Panc1 (cell line): Measurements from ENCODE around the gene IRGQ. TPM values are rescaled to one million over a fixed set of nuclear protein-coding genes. Genes with fewer than 3 reads are reported as not detected.
A peak's percentile ranks its signal among the peaks of the same experiment; 100 is the strongest.

Experiments used
- ATAC-seq: fragments of 200-7000 bp; cut with Tn5 transposase; 2 replicates; pipeline ENCODE4 v1.9.1; 2020; ENCODE audit warnings: mild to moderate bottlenecking, moderate library complexity
- BruUV-seq: library from RNA; stranded (reverse); fragments of 400-500 nt; replicated peaks from 2 replicates; lab custom pipeline; 2021; lab: Mats Ljungman, UMichigan
- CTCF ChIA-PET: fragments of 300-600 bp; sonication (Branson Sonifier 250); formaldehyde crosslinking; loops from one replicate; lab custom pipeline; 2022; ENCODE audit warnings: antibody characterized with exemption; lab: Charles Lee
- POLR2A ChIA-PET: fragments of 300-600 bp; sonication (Branson Sonifier 250); formaldehyde crosslinking; loops from one replicate; lab custom pipeline; 2022; ENCODE audit warnings: antibody characterized with exemption; lab: Charles Lee
- DNase-seq: peaks from one replicate; pipeline ENCODE4 v3.0.0-alpha.2; 2010; ENCODE audit warnings: low read depth, low spot score
- H3K27ac ChIP-seq: 2 replicates; pipeline ENCODE4 v1.5.1; 2011; ENCODE audit warnings: mild to moderate bottlenecking, low read length, inconsistent platforms
- H3K27me3 ChIP-seq: fragments of 200-500 bp; sonication (Bioruptor generic); 2 replicates; pipeline ENCODE4 v1.6.0; 2014; ENCODE audit warnings: low read length, inconsistent platforms; ENCODE audit not compliant: control insufficient read depth, insufficient read depth
- H3K36me3 ChIP-seq: fragments of 200-500 bp; sonication (Bioruptor generic); 2 replicates; pipeline ENCODE4 v1.5.1; 2014; ENCODE audit warnings: inconsistent platforms, mild to moderate bottlenecking, low read length, moderate library complexity; ENCODE audit not compliant: control insufficient read depth, insufficient read depth
- H3K4me1 ChIP-seq: 2 replicates; pipeline ENCODE4 v1.5.1; 2011; ENCODE audit warnings: inconsistent platforms, mild to moderate bottlenecking, low read length, moderate library complexity; ENCODE audit not compliant: control insufficient read depth, insufficient read depth
- H3K4me3 ChIP-seq, 2 experiments: 2 replicates each; pipeline ENCODE4 v1.5.1; 2011 to 2012; ENCODE audit warnings: low read depth in 2 of 2, low read length in 2 of 2, mild to moderate bottlenecking in 2 of 2, inconsistent platforms in 1 of 2, moderate library complexity in 1 of 2
- H3K9me3 ChIP-seq: fragments of 200-500 bp; sonication (Bioruptor generic); 2 replicates; pipeline ENCODE4 v1.5.1; 2014; ENCODE audit warnings: low read depth, mild to moderate bottlenecking, inconsistent platforms, low read length, moderate library complexity; ENCODE audit not compliant: control insufficient read depth, insufficient read depth
- POLR2AphosphoS5 ChIP-seq: IDR thresholded peaks from 2 replicates; pipeline ENCODE4 v1.6.1; 2012; ENCODE audit warnings: mild to moderate bottlenecking, low read depth, low read length, moderate library complexity
- SIN3A ChIP-seq: IDR thresholded peaks from 2 replicates; pipeline ENCODE4 v1.6.1; 2012; ENCODE audit warnings: low read depth, mild to moderate bottlenecking, low read length, moderate library complexity, borderline replicate concordance; ENCODE audit not compliant: insufficient read depth
- TCF7L2 ChIP-seq: IDR thresholded peaks from 2 replicates; pipeline ENCODE4 v1.6.1; 2011; ENCODE audit warnings: mild to moderate bottlenecking, low read depth, low read length, inconsistent platforms
- in situ Hi-C: cut with HindIII; loops from 2 replicates; pipeline ENCODE4 v1.10.0; 2016; ENCODE audit warnings: low sequenced_read_pairs, low pct_unique_long_range_greater_than_20kb
- intact Hi-C: fragments of 100-400 bp; cut with micrococcal nuclease; formaldehyde crosslinking; loops from one replicate; pipeline ENCODE4 v1.10.0; 2022; ENCODE audit not compliant: unreplicated experiment
- total RNA-seq: library from RNA; stranded (reverse); gene quantifications from one replicate; pipeline ENCODE4 v1.2.1, GENCODE V29; 2021; ENCODE audit not compliant: unreplicated experiment
- TF ChIP-seq, protein P1 (sequence below), 2 experiments: IDR thresholded peaks; 2 replicates each; pipeline ENCODE4 v1.6.1; 2011 to 2012; ENCODE audit warnings: low read depth in 2 of 2, control low read depth in 1 of 2, low read length in 1 of 2, mild to moderate bottlenecking in 1 of 2, moderate library complexity in 1 of 2; ENCODE audit not compliant: insufficient read depth in 1 of 2
- TF ChIP-seq, protein P2 (sequence below): fragments of 450-650 bp; IDR thresholded peaks from 2 replicates; pipeline ENCODE4 v1.5.1; 2017; ENCODE audit warnings: mild to moderate bottlenecking

IRGQ gene
- total RNA-seq, 1 experiment from 2014 or later, result 20.4 TPM

DNA sequence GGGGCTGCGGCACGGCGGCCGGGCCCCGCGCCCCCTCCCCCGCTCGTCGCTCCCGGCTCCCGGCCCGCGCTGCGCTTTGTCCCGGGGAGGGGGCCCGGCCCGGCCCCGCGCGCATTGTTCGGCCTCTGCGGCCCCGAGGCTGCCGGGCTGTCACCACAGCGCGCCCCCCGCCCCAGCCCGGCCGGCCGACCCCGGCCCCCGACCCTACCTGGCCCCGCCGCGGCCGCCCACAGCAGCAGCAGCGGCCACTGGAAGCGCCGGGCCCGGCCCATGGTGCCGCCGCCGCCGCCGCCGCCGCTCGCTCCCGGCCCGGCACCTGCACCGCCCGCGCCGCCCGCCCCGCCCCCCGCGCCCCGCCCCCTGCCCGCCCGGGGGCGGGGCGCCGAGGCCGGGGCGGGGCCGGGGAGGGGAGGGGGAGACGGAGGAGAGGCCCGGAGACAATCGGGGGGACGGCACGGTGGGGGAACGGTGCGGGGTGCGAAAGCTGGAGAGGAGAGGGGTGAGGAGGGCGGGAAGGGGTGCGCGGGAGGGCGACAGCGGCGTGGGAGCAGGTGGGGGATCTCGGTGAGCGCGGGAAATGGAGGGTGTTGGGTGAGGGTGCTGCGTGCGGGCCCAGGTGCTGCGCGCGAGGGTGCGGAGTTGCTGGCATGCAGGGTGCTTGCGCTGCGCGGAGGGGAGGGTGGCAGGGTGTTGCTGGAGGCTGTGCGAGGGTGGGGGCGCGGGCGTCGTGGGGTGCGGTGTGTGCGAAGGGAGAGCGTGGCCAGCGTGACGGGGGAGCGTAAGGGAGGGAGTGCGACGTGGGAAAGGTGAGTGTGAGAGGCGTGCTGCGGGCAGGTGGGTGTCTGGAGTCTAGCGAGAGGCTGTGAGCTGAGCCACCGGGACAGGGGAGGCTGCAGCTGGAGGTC is 43.8 kb upstream of the IRGQ start, which contains the start of gene CADM4:
Gene CADM4, minus strand, starts transcription at position 332 of the 905 bp plus-strand sequence. Its CDS starts 60 bp downstream, at position 272.
- intact Hi-C loops (no loop called here), in situ Hi-C loops (no loop called here)
- Histone ChIP-seq H3K9me3 (no peaks in the 10 kb centered on the region), H3K36me3 (no peaks in the 10 kb centered on the region; the same call in 1 of the 2 replicates), H3K4me1 (peaks cover under 1% of the 10 kb centered on the region), H3K27me3 (peaks cover 4% of the 10 kb centered on the region; the same call in 1 of the 2 replicates), H3K4me3 (peak within 1 kb of the TSS; percentile 39 to 40; a peak in 3 of 4 replicates), H3K27ac (no peak within 1 kb of the TSS)
- POLR2A ChIA-PET, result no interaction called here
- no TSS peak for BruUV-seq
- ATAC-seq, result peak; percentile 79
- TF ChIP-seq POLR2AphosphoS5 (no peak), TCF7L2 (no peak), SIN3A (no peak)
- TF ChIP-seq, protein P1, sequence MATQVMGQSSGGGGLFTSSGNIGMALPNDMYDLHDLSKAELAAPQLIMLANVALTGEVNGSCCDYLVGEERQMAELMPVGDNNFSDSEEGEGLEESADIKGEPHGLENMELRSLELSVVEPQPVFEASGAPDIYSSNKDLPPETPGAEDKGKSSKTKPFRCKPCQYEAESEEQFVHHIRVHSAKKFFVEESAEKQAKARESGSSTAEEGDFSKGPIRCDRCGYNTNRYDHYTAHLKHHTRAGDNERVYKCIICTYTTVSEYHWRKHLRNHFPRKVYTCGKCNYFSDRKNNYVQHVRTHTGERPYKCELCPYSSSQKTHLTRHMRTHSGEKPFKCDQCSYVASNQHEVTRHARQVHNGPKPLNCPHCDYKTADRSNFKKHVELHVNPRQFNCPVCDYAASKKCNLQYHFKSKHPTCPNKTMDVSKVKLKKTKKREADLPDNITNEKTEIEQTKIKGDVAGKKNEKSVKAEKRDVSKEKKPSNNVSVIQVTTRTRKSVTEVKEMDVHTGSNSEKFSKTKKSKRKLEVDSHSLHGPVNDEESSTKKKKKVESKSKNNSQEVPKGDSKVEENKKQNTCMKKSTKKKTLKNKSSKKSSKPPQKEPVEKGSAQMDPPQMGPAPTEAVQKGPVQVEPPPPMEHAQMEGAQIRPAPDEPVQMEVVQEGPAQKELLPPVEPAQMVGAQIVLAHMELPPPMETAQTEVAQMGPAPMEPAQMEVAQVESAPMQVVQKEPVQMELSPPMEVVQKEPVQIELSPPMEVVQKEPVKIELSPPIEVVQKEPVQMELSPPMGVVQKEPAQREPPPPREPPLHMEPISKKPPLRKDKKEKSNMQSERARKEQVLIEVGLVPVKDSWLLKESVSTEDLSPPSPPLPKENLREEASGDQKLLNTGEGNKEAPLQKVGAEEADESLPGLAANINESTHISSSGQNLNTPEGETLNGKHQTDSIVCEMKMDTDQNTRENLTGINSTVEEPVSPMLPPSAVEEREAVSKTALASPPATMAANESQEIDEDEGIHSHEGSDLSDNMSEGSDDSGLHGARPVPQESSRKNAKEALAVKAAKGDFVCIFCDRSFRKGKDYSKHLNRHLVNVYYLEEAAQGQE (IDR thresholded peaks at IDR 0.05; ENCODE audit: insufficient read depth in 1 of 2, low read depth in 2 of 2, low read length in 1 of 2), result no peak
- TF ChIP-seq, protein P2, sequence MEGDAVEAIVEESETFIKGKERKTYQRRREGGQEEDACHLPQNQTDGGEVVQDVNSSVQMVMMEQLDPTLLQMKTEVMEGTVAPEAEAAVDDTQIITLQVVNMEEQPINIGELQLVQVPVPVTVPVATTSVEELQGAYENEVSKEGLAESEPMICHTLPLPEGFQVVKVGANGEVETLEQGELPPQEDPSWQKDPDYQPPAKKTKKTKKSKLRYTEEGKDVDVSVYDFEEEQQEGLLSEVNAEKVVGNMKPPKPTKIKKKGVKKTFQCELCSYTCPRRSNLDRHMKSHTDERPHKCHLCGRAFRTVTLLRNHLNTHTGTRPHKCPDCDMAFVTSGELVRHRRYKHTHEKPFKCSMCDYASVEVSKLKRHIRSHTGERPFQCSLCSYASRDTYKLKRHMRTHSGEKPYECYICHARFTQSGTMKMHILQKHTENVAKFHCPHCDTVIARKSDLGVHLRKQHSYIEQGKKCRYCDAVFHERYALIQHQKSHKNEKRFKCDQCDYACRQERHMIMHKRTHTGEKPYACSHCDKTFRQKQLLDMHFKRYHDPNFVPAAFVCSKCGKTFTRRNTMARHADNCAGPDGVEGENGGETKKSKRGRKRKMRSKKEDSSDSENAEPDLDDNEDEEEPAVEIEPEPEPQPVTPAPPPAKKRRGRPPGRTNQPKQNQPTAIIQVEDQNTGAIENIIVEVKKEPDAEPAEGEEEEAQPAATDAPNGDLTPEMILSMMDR, result no peak
- no peak for DNase-seq
- CTCF ChIA-PET, result no interaction called here

DNA sequence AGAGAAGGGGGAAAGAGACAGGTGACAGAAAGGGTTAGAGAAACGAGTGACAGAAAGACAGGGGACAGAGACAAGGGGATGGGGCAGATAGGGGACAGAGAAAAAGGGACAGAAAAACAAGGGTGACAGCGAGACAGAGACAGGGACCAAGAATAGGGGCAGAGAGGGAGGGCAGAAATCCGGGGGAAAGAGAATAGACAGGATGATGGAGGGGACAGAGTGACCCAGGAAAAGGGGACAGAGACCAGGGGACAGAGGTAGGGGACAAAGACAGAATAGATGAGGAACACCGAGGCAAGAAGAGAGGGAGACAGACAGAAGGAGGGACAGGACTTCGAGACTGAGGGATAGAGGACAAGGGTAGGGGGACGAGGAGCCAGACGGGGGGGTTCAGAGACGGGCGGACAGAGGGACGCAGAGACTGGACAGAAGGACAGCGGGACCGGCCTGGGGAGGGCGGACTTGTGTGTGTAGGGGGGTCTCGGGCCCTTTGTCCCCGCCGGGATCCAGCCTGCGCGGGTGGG is 43.1 kb upstream of the IRGQ start:
- H3K27me3 ChIP-seq, result peaks cover 4% of the 10 kb centered on the region; the same call in 1 of the 2 replicates
- intact Hi-C loops, result no loop called here
- no peak overlapping the region for H3K27ac ChIP-seq
- DNase-seq (no peak), ATAC-seq (no peak)
- ChIA-PET POLR2A (no interaction called here), CTCF (no interaction called here)
- H3K4me1 ChIP-seq, result peaks cover 3% of the 10 kb centered on the region
- no peaks in the 10 kb centered on the region for H3K9me3 ChIP-seq
- H3K36me3 ChIP-seq, result no peaks in the 10 kb centered on the region; the same call in 1 of the 2 replicates
- H3K4me3 ChIP-seq, result peak overlapping the region; percentile 18 to 31; a peak in 1 of 4 replicates
- no TSS peak for BruUV-seq
- in situ Hi-C loops, result no loop called here
- TF ChIP-seq TCF7L2 (no peak), SIN3A (no peak), POLR2AphosphoS5 (no peak)
- TF ChIP-seq, protein P2, result no peak
- TF ChIP-seq, protein P1 (IDR thresholded peaks at IDR 0.05; ENCODE audit: insufficient read depth in 1 of 2, low read depth in 2 of 2, low read length in 1 of 2), result no peak
